ENCODE measurements around the gene RIMBP3B.
"Not testable (repeated sequence)": the region's sequence is repeated elsewhere in the genome, so short reads cannot be mapped to it uniquely, and the experiment has no call there.

- TF ChIP-seq, protein P1, sequence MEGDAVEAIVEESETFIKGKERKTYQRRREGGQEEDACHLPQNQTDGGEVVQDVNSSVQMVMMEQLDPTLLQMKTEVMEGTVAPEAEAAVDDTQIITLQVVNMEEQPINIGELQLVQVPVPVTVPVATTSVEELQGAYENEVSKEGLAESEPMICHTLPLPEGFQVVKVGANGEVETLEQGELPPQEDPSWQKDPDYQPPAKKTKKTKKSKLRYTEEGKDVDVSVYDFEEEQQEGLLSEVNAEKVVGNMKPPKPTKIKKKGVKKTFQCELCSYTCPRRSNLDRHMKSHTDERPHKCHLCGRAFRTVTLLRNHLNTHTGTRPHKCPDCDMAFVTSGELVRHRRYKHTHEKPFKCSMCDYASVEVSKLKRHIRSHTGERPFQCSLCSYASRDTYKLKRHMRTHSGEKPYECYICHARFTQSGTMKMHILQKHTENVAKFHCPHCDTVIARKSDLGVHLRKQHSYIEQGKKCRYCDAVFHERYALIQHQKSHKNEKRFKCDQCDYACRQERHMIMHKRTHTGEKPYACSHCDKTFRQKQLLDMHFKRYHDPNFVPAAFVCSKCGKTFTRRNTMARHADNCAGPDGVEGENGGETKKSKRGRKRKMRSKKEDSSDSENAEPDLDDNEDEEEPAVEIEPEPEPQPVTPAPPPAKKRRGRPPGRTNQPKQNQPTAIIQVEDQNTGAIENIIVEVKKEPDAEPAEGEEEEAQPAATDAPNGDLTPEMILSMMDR (conservative IDR thresholded peaks at IDR 0.05; ENCODE audit: low read length), result not testable (repeated sequence)
- TF ChIP-seq EZH2phosphoT487 (IDR thresholded peaks at IDR 0.05; ENCODE audit: borderline replicate concordance), result not testable (repeated sequence)
These were observed at the start of gene RIMBP3B for GRCh38 chr22:21383701-21384467.
